ENCODE data around the gene SLC34A1. TPM values are rescaled to one million over a fixed set of nuclear protein-coding genes. Genes with fewer than 3 reads are reported as not detected.

Gene SLC34A1
- total RNA-seq, 1 experiment from 2014 or later = 0.28 TPM

- CTCF ChIA-PET = no interaction called here
- H2AFZ ChIP-seq = no peak overlapping the region
- peaks cover 33% of the 10 kb centered on the region for H3K79me2 ChIP-seq (ENCODE audit: low read depth)
- no peak overlapping the region for H3K4me2 ChIP-seq
- H3K9me2 ChIP-seq (ENCODE audit: insufficient read depth) = no peaks in the 10 kb centered on the region
- H3F3A ChIP-seq (ENCODE audit: insufficient read depth, low read depth) = 0 out of 2 replicates have a peak, but pooled peaks cover 3% of the 10 kb centered on the region
- peaks cover 20% of the 10 kb centered on the region for H3K4me1 ChIP-seq (replicated peaks; ENCODE audit: insufficient read depth)
- H3K36me3 ChIP-seq (ENCODE audit: low read depth) = 0 out of 2 replicates have a peak, but pooled peaks cover 6% of the 10 kb centered on the region
- H3K27ac ChIP-seq = no peak overlapping the region
- peaks cover 7% of the 10 kb centered on the region; the same call in 1 of the 2 replicates for H3K27me3 ChIP-seq (ENCODE audit: insufficient read depth, low read depth)
- H4K20me1 ChIP-seq (ENCODE audit: insufficient read depth) = no peaks in the 10 kb centered on the region
- DNase-seq = no peak
- no peak for TF ChIP-seq EZH2 (IDR thresholded peaks at IDR 0.05; ENCODE audit: low read depth)
- no peak for TF ChIP-seq CTCF (conservative IDR thresholded peaks at IDR 0.05)
- BruUV-seq (replicated peaks) = no TSS peak
- no peak overlapping the region for H3K4me3 ChIP-seq
- no peaks in the 10 kb centered on the region for H3K9me3 ChIP-seq (ENCODE audit: insufficient read depth, low read depth)
- intact Hi-C loops (cut with micrococcal nuclease; ENCODE audit: unreplicated experiment) = loop anchor here (5.0 kb wide), 1 partner anchor 39 kb away; no protein-coding TSS in a partner anchor
- POLR2A ChIA-PET (ENCODE audit: unreplicated experiment) = no interaction called here
These were observed 31.1 kb upstream of the SLC34A1 start for GRCh38 chr5:177353093-177353492.

GRCh38 chr5:177354256-177354655 is 30.0 kb upstream of the SLC34A1 start:
- peaks cover 16% of the 10 kb centered on the region for H3K4me1 ChIP-seq (replicated peaks; ENCODE audit: insufficient read depth)
- no peak overlapping the region for H3K27ac ChIP-seq
- H3K9me2 ChIP-seq (ENCODE audit: insufficient read depth) = no peaks in the 10 kb centered on the region
- no peak overlapping the region for H3K4me3 ChIP-seq
- H3K79me2 ChIP-seq (ENCODE audit: low read depth) = peaks cover 21% of the 10 kb centered on the region
- H3K36me3 ChIP-seq (ENCODE audit: low read depth) = 0 out of 2 replicates have a peak, but pooled peaks cover 1% of the 10 kb centered on the region
- ChIA-PET POLR2A (ENCODE audit: unreplicated experiment) (no interaction called here), CTCF (no interaction called here)
- no peak overlapping the region for H2AFZ ChIP-seq
- no peaks in the 10 kb centered on the region for H4K20me1 ChIP-seq (ENCODE audit: insufficient read depth)
- intact Hi-C loops (cut with micrococcal nuclease; ENCODE audit: unreplicated experiment) = loop anchor here (5.0 kb wide), 1 partner anchor 38 kb away; no protein-coding TSS in a partner anchor
- H3F3A ChIP-seq (ENCODE audit: insufficient read depth, low read depth) = 0 out of 2 replicates have a peak, but pooled peaks cover 3% of the 10 kb centered on the region
- H3K9me3 ChIP-seq (ENCODE audit: insufficient read depth, low read depth) = no peaks in the 10 kb centered on the region
- H3K27me3 ChIP-seq (ENCODE audit: insufficient read depth, low read depth) = peaks cover 10% of the 10 kb centered on the region; the same call in 1 of the 2 replicates
- BruUV-seq (replicated peaks) = no TSS peak
- no peak for TF ChIP-seq CTCF (conservative IDR thresholded peaks at IDR 0.05)
- no peak for TF ChIP-seq EZH2 (IDR thresholded peaks at IDR 0.05; ENCODE audit: low read depth)
- H3K4me2 ChIP-seq = no peak overlapping the region
- DNase-seq = no peak

GRCh38 chr5:177354711-177355110 is 29.5 kb upstream of the SLC34A1 start:
- BruUV-seq (replicated peaks) = no TSS peak
- no peak for TF ChIP-seq EZH2 (IDR thresholded peaks at IDR 0.05; ENCODE audit: low read depth)
- no peak for TF ChIP-seq CTCF (conservative IDR thresholded peaks at IDR 0.05)
- no peak for DNase-seq
- no peaks in the 10 kb centered on the region for H3K9me3 ChIP-seq (ENCODE audit: insufficient read depth, low read depth)
- H4K20me1 ChIP-seq (ENCODE audit: insufficient read depth) = no peaks in the 10 kb centered on the region
- H3K4me1 ChIP-seq (replicated peaks; ENCODE audit: insufficient read depth) = peaks cover 13% of the 10 kb centered on the region
- H2AFZ ChIP-seq = no peak overlapping the region
- ChIA-PET POLR2A (ENCODE audit: unreplicated experiment) (no interaction called here), CTCF (no interaction called here)
- no peaks in the 10 kb centered on the region for H3K9me2 ChIP-seq (ENCODE audit: insufficient read depth)
- H3K36me3 ChIP-seq (ENCODE audit: low read depth) = no peaks in the 10 kb centered on the region
- H3K4me3 ChIP-seq = no peak overlapping the region
- no peak overlapping the region for H3K4me2 ChIP-seq
- peaks cover 17% of the 10 kb centered on the region for H3K79me2 ChIP-seq (ENCODE audit: low read depth)
- H3F3A ChIP-seq (ENCODE audit: insufficient read depth, low read depth) = 0 out of 2 replicates have a peak, but pooled peaks cover 3% of the 10 kb centered on the region
- peaks cover 14% of the 10 kb centered on the region; the same call in 1 of the 2 replicates for H3K27me3 ChIP-seq (ENCODE audit: insufficient read depth, low read depth)
- no peak overlapping the region for H3K27ac ChIP-seq
- intact Hi-C loops (cut with micrococcal nuclease; ENCODE audit: unreplicated experiment) = loop anchor here (5.0 kb wide), 1 partner anchor 38 kb away; no protein-coding TSS in a partner anchor

Data from PC-9 (cell line).